ENCODE results near the gene IMMP2L.

DNA sequence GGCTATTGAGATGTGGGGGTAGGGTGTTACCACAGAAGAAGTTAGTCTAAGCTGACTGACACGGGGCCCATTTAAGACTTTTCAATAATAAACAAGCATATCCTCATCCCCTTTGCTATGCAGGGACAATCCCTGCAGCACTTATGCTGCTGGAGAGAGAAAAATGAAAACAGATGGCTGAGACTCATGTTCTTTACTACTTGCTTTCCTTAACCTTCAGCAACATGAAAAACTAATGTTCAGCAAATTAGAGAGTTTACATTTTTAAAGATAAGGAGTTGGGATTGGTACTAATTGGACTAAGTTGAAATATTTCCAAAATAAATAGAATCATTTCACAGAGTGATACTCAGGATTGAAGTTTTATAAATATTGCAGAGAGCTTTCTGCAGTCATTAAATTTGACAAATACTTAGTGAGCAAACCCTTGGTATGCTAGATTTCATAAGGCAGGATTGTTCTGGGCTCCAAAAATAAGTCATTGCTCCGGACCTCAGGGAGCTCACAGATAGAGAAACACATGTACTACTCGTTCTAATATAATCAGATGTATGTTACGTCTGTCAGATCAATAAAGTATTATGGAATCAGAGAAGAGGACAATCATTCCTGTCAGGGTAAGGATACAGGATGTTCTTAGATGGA is 618.5 kb downstream of the IMMP2L start:
- TF ChIP-seq EZH2 (IDR thresholded peaks at IDR 0.05; ENCODE audit: borderline replicate concordance, low read depth, low read length, severe bottlenecking) (no peak), POLR2A (IDR thresholded peaks at IDR 0.05; ENCODE audit: low read depth, low read length) (no peak), FOS (IDR thresholded peaks at IDR 0.05; ENCODE audit: borderline replicate concordance, insufficient read depth, low read length) (no peak), POLR2AphosphoS5 (IDR thresholded peaks at IDR 0.05; ENCODE audit: insufficient read depth, low read depth, low read length) (no peak), GATA2 (IDR thresholded peaks at IDR 0.05; ENCODE audit: insufficient read depth, insufficient read length, low read depth, low read length) (no peak), JUN (IDR thresholded peaks at IDR 0.05; ENCODE audit: borderline replicate concordance, insufficient read depth, insufficient read length, low read depth) (no peak), MYC (IDR thresholded peaks at IDR 0.05; ENCODE audit: low read depth, low read length) (no peak)
- TF ChIP-seq, protein P1, sequence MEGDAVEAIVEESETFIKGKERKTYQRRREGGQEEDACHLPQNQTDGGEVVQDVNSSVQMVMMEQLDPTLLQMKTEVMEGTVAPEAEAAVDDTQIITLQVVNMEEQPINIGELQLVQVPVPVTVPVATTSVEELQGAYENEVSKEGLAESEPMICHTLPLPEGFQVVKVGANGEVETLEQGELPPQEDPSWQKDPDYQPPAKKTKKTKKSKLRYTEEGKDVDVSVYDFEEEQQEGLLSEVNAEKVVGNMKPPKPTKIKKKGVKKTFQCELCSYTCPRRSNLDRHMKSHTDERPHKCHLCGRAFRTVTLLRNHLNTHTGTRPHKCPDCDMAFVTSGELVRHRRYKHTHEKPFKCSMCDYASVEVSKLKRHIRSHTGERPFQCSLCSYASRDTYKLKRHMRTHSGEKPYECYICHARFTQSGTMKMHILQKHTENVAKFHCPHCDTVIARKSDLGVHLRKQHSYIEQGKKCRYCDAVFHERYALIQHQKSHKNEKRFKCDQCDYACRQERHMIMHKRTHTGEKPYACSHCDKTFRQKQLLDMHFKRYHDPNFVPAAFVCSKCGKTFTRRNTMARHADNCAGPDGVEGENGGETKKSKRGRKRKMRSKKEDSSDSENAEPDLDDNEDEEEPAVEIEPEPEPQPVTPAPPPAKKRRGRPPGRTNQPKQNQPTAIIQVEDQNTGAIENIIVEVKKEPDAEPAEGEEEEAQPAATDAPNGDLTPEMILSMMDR (IDR thresholded peaks at IDR 0.05; ENCODE audit: extremely low read depth in 1 of 2, insufficient read depth in 1 of 2, low read depth in 1 of 2, low read length in 2 of 2), result no peak
- TF ChIP-seq, protein P2, sequence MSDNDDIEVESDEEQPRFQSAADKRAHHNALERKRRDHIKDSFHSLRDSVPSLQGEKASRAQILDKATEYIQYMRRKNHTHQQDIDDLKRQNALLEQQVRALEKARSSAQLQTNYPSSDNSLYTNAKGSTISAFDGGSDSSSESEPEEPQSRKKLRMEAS (IDR thresholded peaks at IDR 0.05; ENCODE audit: insufficient read depth, insufficient read length), result no peak
